Mesodermal cell (in vitro differentiated cells): Measurements from ENCODE around the gene SCFD2.
"Not testable (repeated sequence)": the region's sequence is repeated elsewhere in the genome, so short reads cannot be mapped to it uniquely, and the experiment has no call there.

Experiments
- H3K27ac ChIP-seq: 2 replicates; pipeline ENCODE4 v1.7.0; 2013; ENCODE audit warnings: mild to moderate bottlenecking, low read depth, low read length, moderate library complexity; ENCODE audit not compliant: severe bottlenecking
- H3K36me3 ChIP-seq: 2 replicates; pipeline ENCODE4 v1.7.1; 2013; ENCODE audit warnings: mild to moderate bottlenecking, low read length, moderate library complexity; ENCODE audit not compliant: control insufficient read depth, insufficient read depth
- H3K4me1 ChIP-seq: one replicate; pipeline ENCODE4 v1.7.1; 2013; ENCODE audit warnings: mild to moderate bottlenecking, low read length; ENCODE audit not compliant: insufficient read depth, control insufficient read depth, poor library complexity, severe bottlenecking
- H3K4me3 ChIP-seq: 2 replicates; pipeline ENCODE4 v1.7.0; 2013; ENCODE audit warnings: low read length, control low read depth, mild to moderate bottlenecking; ENCODE audit not compliant: insufficient read depth, poor library complexity, severe bottlenecking; ENCODE audit errors: extremely low read depth
- H3K9me3 ChIP-seq: 2 replicates; pipeline ENCODE4 v1.7.1; 2013; ENCODE audit warnings: mild to moderate bottlenecking, low read length, moderate library complexity; ENCODE audit not compliant: control insufficient read depth
- WGBS, 2 experiments: methylation state at CpG; one replicate each; pipeline ENCODE4 v1.1.5; 2013; ENCODE audit warnings: missing lambda C conversion rate in 2 of 2; ENCODE audit not compliant: insufficient coverage in 2 of 2; 5-methylcytosine and 5-hydroxymethylcytosine counted together

Gene SCFD2

GRCh38 chr4:53147197-53147596 is 218.7 kb downstream of the SCFD2 start:
- H3K4me1 ChIP-seq = no peaks in the 10 kb centered on the region
- whole genome bisulfite sequencing, 2 experiments = 83% methylated on average over 1 of the region's 4 CpGs; no CpG with 5 or more reads in 1 of the 2 experiments
- H3K4me3 ChIP-seq = no peak overlapping the region
- no peaks in the 10 kb centered on the region for H3K36me3 ChIP-seq
- no peak overlapping the region for H3K27ac ChIP-seq
- H3K9me3 ChIP-seq = no peaks in the 10 kb centered on the region

GRCh38 chr4:53141308-53141707 is 224.6 kb downstream of the SCFD2 start:
- no peaks in the 10 kb centered on the region for H3K4me1 ChIP-seq
- no peaks in the 10 kb centered on the region for H3K9me3 ChIP-seq
- no peaks in the 10 kb centered on the region for H3K36me3 ChIP-seq
- no peak overlapping the region for H3K4me3 ChIP-seq
- H3K27ac ChIP-seq = no peak overlapping the region
- 89% methylated on average over 1 of the region's 2 CpGs; no CpG with 5 or more reads in 1 of the 2 experiments for WGBS, 2 experiments

- not testable (repeated sequence) for H3K27ac ChIP-seq, H3K36me3 ChIP-seq, H3K4me3 ChIP-seq, H3K9me3 ChIP-seq, H3K4me1 ChIP-seq
- WGBS, 2 experiments = 95 to 98% methylated on average over 14 to 19 of the region's 32 CpGs
Observed at GRCh38 chr4:53139256-53139655, 226.6 kb downstream of the SCFD2 start.

GRCh38 chr4:53137468-53137867 is 228.4 kb downstream of the SCFD2 start:
- H3K27ac ChIP-seq = no peak overlapping the region
- H3K4me3 ChIP-seq = no peak overlapping the region
- no peaks in the 10 kb centered on the region for H3K4me1 ChIP-seq
- H3K9me3 ChIP-seq = no peaks in the 10 kb centered on the region
- H3K36me3 ChIP-seq = no peaks in the 10 kb centered on the region

DNA sequence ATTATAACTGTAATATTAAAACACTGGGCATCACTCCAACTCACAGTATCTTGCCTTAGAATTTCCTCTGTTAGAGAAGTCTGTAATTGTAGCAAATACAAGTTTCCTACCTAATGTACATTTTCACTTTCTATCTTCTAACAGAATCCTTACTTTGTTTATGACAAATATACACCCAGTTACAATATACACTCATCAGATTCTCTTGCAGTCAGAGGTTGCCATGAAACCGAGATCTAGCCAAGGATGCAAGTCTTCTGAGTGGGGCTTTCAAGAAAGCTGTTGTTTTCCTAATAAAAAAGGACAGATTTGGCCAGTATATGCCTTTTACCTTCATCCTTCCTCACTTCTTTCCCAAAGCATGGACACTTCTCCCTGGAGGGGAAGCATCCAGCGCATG is 228.9 kb downstream of the SCFD2 start:
- no peaks in the 10 kb centered on the region for H3K36me3 ChIP-seq
- no peak overlapping the region for H3K27ac ChIP-seq
- H3K4me3 ChIP-seq = no peak overlapping the region
- no peaks in the 10 kb centered on the region for H3K9me3 ChIP-seq
- no peaks in the 10 kb centered on the region for H3K4me1 ChIP-seq
- WGBS, 2 experiments = 100% methylated on average over 1 of the region's 2 CpGs; no CpG with 5 or more reads in 1 of the 2 experiments

- Histone ChIP-seq H3K36me3 (no peaks in the 10 kb centered on the region), H3K4me1 (no peaks in the 10 kb centered on the region), H3K9me3 (no peaks in the 10 kb centered on the region), H3K27ac (no peak overlapping the region), H3K4me3 (no peak overlapping the region)
- WGBS, 2 experiments = 80% methylated on average over 1 of the region's 4 CpGs; no CpG with 5 or more reads in 1 of the 2 experiments
Observed at GRCh38 chr4:53132132-53132891, 233.5 kb downstream of the SCFD2 start.

DNA sequence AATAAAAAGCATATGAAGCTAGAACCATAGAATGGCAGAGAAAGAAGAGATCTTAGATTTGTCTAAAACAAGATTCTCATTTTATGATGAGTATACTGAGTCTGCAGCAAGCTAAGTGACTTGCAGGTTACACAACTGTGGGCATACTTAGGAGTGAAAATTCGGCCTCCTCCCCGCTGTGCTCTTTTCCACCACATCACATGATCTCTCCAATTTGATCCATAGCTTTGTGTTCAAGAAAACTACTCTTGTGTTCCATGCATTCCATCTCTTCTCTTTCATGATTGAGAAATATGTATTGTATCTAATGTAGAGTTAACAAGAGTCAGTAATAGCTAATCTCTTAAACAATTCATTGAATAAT is 234.3 kb downstream of the SCFD2 start:
- WGBS, 2 experiments = 83% methylated on average over 2 of the region's 2 CpGs; no CpG with 5 or more reads in 1 of the 2 experiments
- no peak overlapping the region for H3K4me3 ChIP-seq
- no peaks in the 10 kb centered on the region for H3K9me3 ChIP-seq
- H3K36me3 ChIP-seq = no peaks in the 10 kb centered on the region
- no peak overlapping the region for H3K27ac ChIP-seq
- H3K4me1 ChIP-seq = no peaks in the 10 kb centered on the region

- no peaks in the 10 kb centered on the region for H3K36me3 ChIP-seq
- H3K4me3 ChIP-seq = no peak overlapping the region
- WGBS, 2 experiments = 90 to 94% methylated on average over 3 of the region's 5 CpGs
- no peaks in the 10 kb centered on the region for H3K9me3 ChIP-seq
- H3K4me1 ChIP-seq = no peaks in the 10 kb centered on the region
- no peak overlapping the region for H3K27ac ChIP-seq
Observed at GRCh38 chr4:53130896-53131561, 234.8 kb downstream of the SCFD2 start.

- no peaks in the 10 kb centered on the region for H3K9me3 ChIP-seq
- no peaks in the 10 kb centered on the region for H3K36me3 ChIP-seq
- no peaks in the 10 kb centered on the region for H3K4me1 ChIP-seq
- H3K4me3 ChIP-seq = no peak overlapping the region
- H3K27ac ChIP-seq = no peak overlapping the region
- no CpG with 5 or more reads among the region's 2 CpGs for WGBS, 2 experiments
Observed at GRCh38 chr4:53128706-53129357, 237.0 kb downstream of the SCFD2 start.

GRCh38 chr4:53128231-53128630 is 237.6 kb downstream of the SCFD2 start:
- Histone ChIP-seq H3K36me3 (no peaks in the 10 kb centered on the region), H3K27ac (no peak overlapping the region), H3K9me3 (no peaks in the 10 kb centered on the region), H3K4me1 (no peaks in the 10 kb centered on the region), H3K4me3 (no peak overlapping the region)
- 93% methylated on average over 3 of the region's 4 CpGs; no CpG with 5 or more reads in 1 of the 2 experiments for WGBS, 2 experiments

DNA sequence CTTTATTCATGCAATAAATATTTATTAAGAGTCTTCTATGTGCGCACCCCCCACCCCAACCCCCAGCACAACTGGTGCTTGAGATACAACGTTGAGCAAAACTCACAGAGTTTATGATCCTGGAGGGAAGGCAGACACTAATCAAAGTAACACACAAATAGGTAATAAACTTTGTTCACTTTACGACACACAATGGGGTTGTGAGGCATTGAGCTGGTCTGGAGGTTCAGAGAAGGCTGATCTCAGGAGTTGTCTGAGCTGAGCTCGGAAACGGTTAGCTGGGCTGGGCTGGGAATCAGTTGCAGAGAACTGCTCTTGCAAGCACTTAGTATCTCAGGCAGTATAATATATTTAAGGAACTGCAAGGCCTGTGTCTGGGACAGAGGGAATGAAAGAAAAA is 238.5 kb downstream of the SCFD2 start:
- H3K36me3 ChIP-seq = no peaks in the 10 kb centered on the region
- WGBS, 2 experiments = 100% methylated on average over 1 of the region's 5 CpGs
- no peak overlapping the region for H3K27ac ChIP-seq
- H3K9me3 ChIP-seq = no peaks in the 10 kb centered on the region
- H3K4me1 ChIP-seq = no peaks in the 10 kb centered on the region
- no peak overlapping the region for H3K4me3 ChIP-seq
